Gastrocnemius medialis (tissue), 4 donors: ENCODE measurements around the gene TUBB3. TPM values are rescaled to one million over a fixed set of nuclear protein-coding genes. Genes with fewer than 3 reads are reported as not detected.
"Not testable (repeated sequence)": the region's sequence is repeated elsewhere in the genome, so short reads cannot be mapped to it uniquely, and the experiment has no call there.

ENCODE experiments used
- ATAC-seq, 2 donors: fragments of 150-250 bp; one replicate each; pipeline ENCODE4 v1.9.1; 2016
- DNase-seq, 2 donors: peaks; one replicate each; pipeline ENCODE4 v3.0.0-alpha.2; 2019
- H3K27ac ChIP-seq, 4 donors: fragments of 200-600 bp; sonication (generic); 1 replicate in 1 of 4; 2 replicates in 3 of 4; pipeline ENCODE4 v1.5.1; 2016 to 2018; ENCODE audit warnings: mild to moderate bottlenecking in 2 of 4, moderate library complexity in 1 of 4
- H3K27me3 ChIP-seq, 3 donors: fragments of 200-600 bp; sonication (generic) in 2 of 3; 1 replicate in 1 of 3; 2 replicates in 2 of 3; pipeline versions ENCODE4 v1.5.1 to v1.6.0; 2016 to 2019; ENCODE audit warnings: mild to moderate bottlenecking in 1 of 3, moderate library complexity in 1 of 3
- H3K36me3 ChIP-seq, 2 donors: fragments of 200-600 bp; sonication (generic) in 1 of 2; one replicate each; pipeline ENCODE4 v1.5.1; 2017 to 2018
- H3K4me1 ChIP-seq, 2 donors: fragments of 200-600 bp; sonication (generic) in 1 of 2; one replicate each; pipeline ENCODE4 v1.5.1; 2016 to 2017; ENCODE audit warnings: mild to moderate bottlenecking in 2 of 2
- H3K4me3 ChIP-seq, 4 donors: fragments of 200-600 bp; sonication (generic) in 3 of 4; 1 replicate in 1 of 4; 2 replicates in 3 of 4; pipeline ENCODE4 v1.5.1; 2016 to 2019; ENCODE audit warnings: mild to moderate bottlenecking in 2 of 4
- H3K9me3 ChIP-seq, 3 donors: fragments of 200-600 bp; sonication (generic) in 2 of 3; 1 replicate in 1 of 3; 2 replicates in 2 of 3; pipeline ENCODE4 v1.5.1; 2016 to 2019
- CTCF ChIP-seq, 5 experiments: fragments of 450-650 bp in 3 of 5; fragments of 200-600 bp in 2 of 5; sonication (generic) in 2 of 5; IDR thresholded peaks in 4 of 5; conservative IDR thresholded peaks in 1 of 5; 1 replicate in 4 of 5; 2 replicates in 1 of 5; pipeline ENCODE4 v1.5.1; 2016 to 2019; ENCODE audit warnings: antibody characterized with exemption in 5 of 5, mild to moderate bottlenecking in 3 of 5, moderate library complexity in 3 of 5
- POLR2A ChIP-seq, 2 donors: fragments of 450-650 bp; IDR thresholded peaks; one replicate each; pipeline ENCODE4 v1.6.1; 2017; ENCODE audit warnings: antibody characterized with exemption in 2 of 2, mild to moderate bottlenecking in 2 of 2, moderate library complexity in 2 of 2
- in situ Hi-C, 4 donors: fragments of 200-750 bp; cut with MboI; loops; one replicate each; pipeline versions ENCODE4 v1.15.0 to v1.8.0; 2017; ENCODE audit warnings: low sequenced_read_pairs in 4 of 4
- intact Hi-C: fragments of 100-400 bp; cut with DNase I; formaldehyde crosslinking; loops from one replicate; pipeline ENCODE4 v1.15.1; 2023; ENCODE audit warnings: low total_unique reads
- total RNA-seq, 4 donors: library from RNA; depleted of rRNA; stranded (reverse); fragments of >200 nt; gene quantifications; one replicate each; pipeline versions ENCODE4 v1.1.0 to v1.2.3, GENCODE V29; 2016

Gene TUBB3
- total RNA-seq, 4 donors from 2014 or later, result 1.1 TPM; not detected in 3

- TF ChIP-seq CTCF (IDR thresholded peaks at IDR 0.05 in 4 of 5, conservative IDR thresholded peaks at IDR 0.05 in 1 of 5) (no peak), POLR2A (IDR thresholded peaks at IDR 0.05) (no peak)
- Histone ChIP-seq H3K36me3 (peaks cover 0 to 4% of the 10 kb centered on the region in 2 donors), H3K27ac (no peak overlapping the region), H3K27me3 (peaks cover 6 to 16% (median 9%) of the 10 kb centered on the region in 3 donors), H3K4me1 (peaks cover 7 to 11% of the 10 kb centered on the region in 2 donors), H3K4me3 (no peak overlapping the region), H3K9me3 (no peaks in the 10 kb centered on the region)
- no peak for DNase-seq
- in situ Hi-C loops (no loop called here), intact Hi-C loops (no loop called here)
- ATAC-seq, result no peak
Measured at GRCh38 chr16:89913408-89914387, 9.4 kb upstream of the TUBB3 start.

- intact Hi-C loops, DNase-seq, H3K36me3 ChIP-seq, H3K27ac ChIP-seq, in situ Hi-C loops, H3K9me3 ChIP-seq, H3K4me3 ChIP-seq, ATAC-seq: not testable (repeated sequence)
- H3K27me3 ChIP-seq, result peaks cover 14 to 26% (median 18%) of the 10 kb centered on the region in 3 donors
- H3K4me1 ChIP-seq, result peaks cover 7 to 12% of the 10 kb centered on the region in 2 donors
Measured at GRCh38 chr16:89914642-89915285, 8.4 kb upstream of the TUBB3 start.

GRCh38 chr16:89915303-89916232 is 7.6 kb upstream of the TUBB3 start:
- Histone ChIP-seq H3K27me3 (peaks cover 18 to 31% (median 23%) of the 10 kb centered on the region in 3 donors), H3K9me3 (no peaks in the 10 kb centered on the region), H3K36me3 (no peaks in the 10 kb centered on the region), H3K4me3 (no peak overlapping the region), H3K27ac (no peak overlapping the region), H3K4me1 (peaks cover 7 to 12% of the 10 kb centered on the region in 2 donors)
- DNase-seq (no peak), ATAC-seq (no peak)
- intact Hi-C loops (no loop called here), in situ Hi-C loops (no loop called here)
- no peak for TF ChIP-seq POLR2A (IDR thresholded peaks at IDR 0.05)
- TF ChIP-seq CTCF (IDR thresholded peaks at IDR 0.05 in 4 of 5, conservative IDR thresholded peaks at IDR 0.05 in 1 of 5), result no peak

GRCh38 chr16:89917773-89918452 is 5.2 kb upstream of the TUBB3 start:
- peak overlapping the region in 3 of 4 donors; percentile 17 to 22 (median 22) for H3K4me3 ChIP-seq
- in situ Hi-C loops (no loop called here), intact Hi-C loops (no loop called here)
- H3K36me3 ChIP-seq, result no peaks in the 10 kb centered on the region
- no peak for TF ChIP-seq POLR2A (IDR thresholded peaks at IDR 0.05)
- no peak for TF ChIP-seq CTCF (IDR thresholded peaks at IDR 0.05 in 4 of 5, conservative IDR thresholded peaks at IDR 0.05 in 1 of 5)
- no peak overlapping the region for H3K27ac ChIP-seq
- H3K27me3 ChIP-seq, result peaks cover 35 to 50% (median 47%) of the 10 kb centered on the region in 3 donors
- ATAC-seq (peak; percentile 6 to 35), DNase-seq (peak in 1 of 2 donors; percentile 50)
- H3K4me1 ChIP-seq, result peaks cover 15 to 23% of the 10 kb centered on the region in 2 donors
- no peaks in the 10 kb centered on the region for H3K9me3 ChIP-seq
